Occipital lobe (tissue), 2 donors: ENCODE data around the gene CASD1. TPM values are rescaled to one million over a fixed set of nuclear protein-coding genes. Genes with fewer than 3 reads are reported as not detected.

Experiments used
- DNase-seq: peaks from one replicate; lab custom pipeline; 2025; lab: John Stamatoyannopoulos, UW
- total RNA-seq: library from RNA; depleted of rRNA; stranded (reverse); fragments of >200 nt; gene quantifications from one replicate; pipeline ENCODE4 v1.2.3, GENCODE V29; 2014

The CASD1 gene
- total RNA-seq, result 93.4 TPM

- peak; percentile 48 for DNase-seq
Measured at GRCh38 chr7:94509264-94509886, at the start of gene CASD1. Gene CASD1 (plus strand): TSS chr7:94509809. CDS start chr7:94510085, 276 bp downstream.

GRCh38 chr7:94466516-94466915 is 43.1 kb upstream of the CASD1 start:
- no peak for DNase-seq

GRCh38 chr7:94471604-94472003 is 38.0 kb upstream of the CASD1 start:
- no peak for DNase-seq

GRCh38 chr7:94472608-94473007 is 37.0 kb upstream of the CASD1 start:
- no peak for DNase-seq

- DNase-seq, result no peak
Measured at GRCh38 chr7:94476251-94476840, 33.3 kb upstream of the CASD1 start.

GRCh38 chr7:94477878-94478277 is 31.7 kb upstream of the CASD1 start:
- no peak for DNase-seq

- no peak for DNase-seq
Measured at GRCh38 chr7:94478648-94479214, 30.9 kb upstream of the CASD1 start.

- no peak for DNase-seq
Measured at GRCh38 chr7:94481279-94481678, 28.3 kb upstream of the CASD1 start.

- DNase-seq, result no peak
Measured at GRCh38 chr7:94482796-94483195, 26.8 kb upstream of the CASD1 start.

- DNase-seq, result no peak
Measured at GRCh38 chr7:94483843-94484242, 25.8 kb upstream of the CASD1 start.

GRCh38 chr7:94486216-94486615 is 23.4 kb upstream of the CASD1 start:
- no peak for DNase-seq

- DNase-seq, result no peak
Measured at GRCh38 chr7:94491410-94491809, 18.2 kb upstream of the CASD1 start.

GRCh38 chr7:94492601-94493000 is 17.0 kb upstream of the CASD1 start:
- DNase-seq, result no peak

GRCh38 chr7:94497874-94498670 is 11.5 kb upstream of the CASD1 start:
- DNase-seq, result no peak

GRCh38 chr7:94498918-94499317 is 10.7 kb upstream of the CASD1 start:
- no peak for DNase-seq

- DNase-seq, result no peak
Measured at GRCh38 chr7:94507462-94507861, 2.1 kb upstream of the CASD1 start.

GRCh38 chr7:94507962-94508361 is 1.6 kb upstream of the CASD1 start:
- no peak for DNase-seq

- DNase-seq, result peak; percentile 49
Measured at GRCh38 chr7:94509887-94510581, 425 bp downstream of the CASD1 start.

- DNase-seq, result peak; percentile 43
Measured at GRCh38 chr7:94510582-94511496, 1.2 kb downstream of the CASD1 start.

- no peak for DNase-seq
Measured at GRCh38 chr7:94511718-94512117, 2.1 kb downstream of the CASD1 start.
